Prostate gland (tissue), 2 donors: Measurements from ENCODE around the gene VAV3. TPM values are rescaled to one million over a fixed set of nuclear protein-coding genes. Genes with fewer than 3 reads are reported as not detected.
"Not testable (repeated sequence)": the region's sequence is repeated elsewhere in the genome, so short reads cannot be mapped to it uniquely, and the experiment has no call there.

Experiments
- DNase-seq: peaks from one replicate; pipeline ENCODE4 v3.0.0-alpha.2; 2019; ENCODE audit warnings: low spot score
- H3K27ac ChIP-seq, 2 donors: fragments of 200-600 bp; sonication (generic); 2 replicates each; pipeline ENCODE4 v1.5.1; 2017 to 2019
- H3K27me3 ChIP-seq: fragments of 200-600 bp; sonication (generic); replicated peaks from 2 replicates; pipeline ENCODE4 v1.5.1; 2019; ENCODE audit not compliant: insufficient read depth
- H3K36me3 ChIP-seq, 2 donors: fragments of 200-600 bp; sonication (generic); 1 replicate in 1 of 2; 2 replicates in 1 of 2; pipeline versions ENCODE4 v1.5.1 to v1.8.1; 2017 to 2019
- H3K4me1 ChIP-seq: fragments of 200-600 bp; sonication (generic); replicated peaks from 2 replicates; pipeline ENCODE4 v1.5.1; 2019
- H3K4me3 ChIP-seq, 2 donors: fragments of 200-600 bp; sonication (generic); 2 replicates each; pipeline ENCODE4 v1.5.1; 2017 to 2019
- H3K9me3 ChIP-seq: fragments of 200-600 bp; sonication (generic); 2 replicates; pipeline ENCODE4 v1.5.1; 2017
- POLR2A ChIP-seq: fragments of 450-650 bp; IDR thresholded peaks from one replicate; pipeline ENCODE4 v1.6.1; 2016; ENCODE audit warnings: antibody characterized with exemption, mild to moderate bottlenecking
- POLR2AphosphoS5 ChIP-seq: sonication (generic); formaldehyde crosslinking; IDR thresholded peaks from one replicate; pipeline ENCODE4 v1.6.1; 2017; ENCODE audit warnings: antibody characterized with exemption
- WGBS: methylation state at CpG from one replicate; pipeline ENCODE4 v1.1.5; 2018; 5-methylcytosine and 5-hydroxymethylcytosine counted together
- intact Hi-C: fragments of 100-400 bp; cut with DNase I; formaldehyde crosslinking; loops from one replicate; pipeline ENCODE4 v1.14.2; 2022
- total RNA-seq, 2 donors: library from RNA; depleted of rRNA; stranded (reverse); fragments of >200 nt; gene quantifications; one replicate each; pipeline ENCODE4 v1.1.0, GENCODE V29; 2016
- TF ChIP-seq, protein P1 (sequence below), 4 experiments: fragments of 200-600 bp in 2 of 4; fragments of 450-650 bp in 2 of 4; sonication (generic) in 2 of 4; IDR thresholded peaks; 1 replicate in 3 of 4; 2 replicates in 1 of 4; pipeline ENCODE4 v1.5.1; 2016 to 2019; ENCODE audit warnings: antibody characterized with exemption in 4 of 4, mild to moderate bottlenecking in 2 of 4, moderate library complexity in 2 of 4

VAV3 gene
- total RNA-seq, 2 donors from 2014 or later: 14.5 TPM

DNA sequence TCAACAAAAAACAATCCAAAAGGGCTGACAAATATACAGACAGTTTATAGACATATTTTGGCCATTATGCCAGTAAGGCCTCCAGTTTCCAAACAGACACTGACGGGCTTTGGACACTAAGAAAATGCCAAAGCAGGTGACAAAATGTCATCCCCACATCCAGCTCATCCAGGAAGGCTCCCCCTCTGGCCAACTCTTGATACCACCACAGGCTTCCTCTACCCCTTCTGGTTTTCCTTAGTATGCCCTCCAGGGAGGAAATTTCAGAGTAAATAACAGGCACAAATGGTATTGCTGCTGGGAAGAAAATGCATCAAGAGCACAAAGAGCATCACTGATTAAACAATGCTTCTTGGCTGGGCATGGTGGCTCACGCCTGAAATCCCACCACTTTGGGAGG, 225.3 kb downstream of the VAV3 start:
- no peak for DNase-seq
- intact Hi-C loops: loop anchor here (10.0 kb wide), 1 partner anchor 205 kb away; no protein-coding TSS in a partner anchor
- Histone ChIP-seq H3K4me1 (no peaks in the 10 kb centered on the region), H3K27me3 (no peaks in the 10 kb centered on the region), H3K36me3 (no peaks in the 10 kb centered on the region), H3K9me3 (no peaks in the 10 kb centered on the region), H3K4me3 (no peak overlapping the region), H3K27ac (no peak overlapping the region)
- TF ChIP-seq POLR2AphosphoS5: no peak
- TF ChIP-seq, protein P1, sequence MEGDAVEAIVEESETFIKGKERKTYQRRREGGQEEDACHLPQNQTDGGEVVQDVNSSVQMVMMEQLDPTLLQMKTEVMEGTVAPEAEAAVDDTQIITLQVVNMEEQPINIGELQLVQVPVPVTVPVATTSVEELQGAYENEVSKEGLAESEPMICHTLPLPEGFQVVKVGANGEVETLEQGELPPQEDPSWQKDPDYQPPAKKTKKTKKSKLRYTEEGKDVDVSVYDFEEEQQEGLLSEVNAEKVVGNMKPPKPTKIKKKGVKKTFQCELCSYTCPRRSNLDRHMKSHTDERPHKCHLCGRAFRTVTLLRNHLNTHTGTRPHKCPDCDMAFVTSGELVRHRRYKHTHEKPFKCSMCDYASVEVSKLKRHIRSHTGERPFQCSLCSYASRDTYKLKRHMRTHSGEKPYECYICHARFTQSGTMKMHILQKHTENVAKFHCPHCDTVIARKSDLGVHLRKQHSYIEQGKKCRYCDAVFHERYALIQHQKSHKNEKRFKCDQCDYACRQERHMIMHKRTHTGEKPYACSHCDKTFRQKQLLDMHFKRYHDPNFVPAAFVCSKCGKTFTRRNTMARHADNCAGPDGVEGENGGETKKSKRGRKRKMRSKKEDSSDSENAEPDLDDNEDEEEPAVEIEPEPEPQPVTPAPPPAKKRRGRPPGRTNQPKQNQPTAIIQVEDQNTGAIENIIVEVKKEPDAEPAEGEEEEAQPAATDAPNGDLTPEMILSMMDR (IDR thresholded peaks at IDR 0.05): no peak
- no peak for TF ChIP-seq POLR2A
- 65% methylated on average over 2 of the region's 2 CpGs for WGBS

GRCh38 chr1:107739201-107739600, 225.8 kb downstream of the VAV3 start:
- 34% methylated on average over 4 of the region's 4 CpGs for WGBS
- Histone ChIP-seq H3K27ac (no peak overlapping the region), H3K27me3 (no peaks in the 10 kb centered on the region), H3K4me1 (no peaks in the 10 kb centered on the region), H3K4me3 (no peak overlapping the region), H3K9me3 (no peaks in the 10 kb centered on the region), H3K36me3 (no peaks in the 10 kb centered on the region)
- intact Hi-C loops: no loop called here
- TF ChIP-seq, protein P1 (IDR thresholded peaks at IDR 0.05): no peak
- TF ChIP-seq POLR2AphosphoS5: peak; percentile 23
- no peak for DNase-seq

GRCh38 chr1:107733401-107733800, 231.6 kb downstream of the VAV3 start:
- 94% methylated on average over 7 of the region's 7 CpGs for WGBS

DNA sequence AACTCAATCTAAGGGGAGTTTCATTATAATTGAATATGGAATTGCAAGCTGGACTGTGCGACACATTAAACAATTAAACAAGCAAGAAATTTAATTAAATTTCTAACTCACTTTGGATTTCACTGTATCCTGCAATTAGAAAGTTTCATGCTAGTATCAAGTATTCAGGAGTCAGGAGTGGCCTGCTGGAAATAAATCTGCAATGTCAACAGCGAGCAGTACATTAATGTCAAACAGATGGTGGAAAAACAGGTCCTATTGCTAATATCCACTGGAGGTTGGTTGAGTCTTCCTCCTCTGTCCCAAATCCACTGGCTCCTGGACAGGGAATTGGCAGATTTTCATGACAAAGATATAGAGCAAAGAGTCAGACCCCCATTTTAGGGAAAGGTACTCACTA, 237.1 kb downstream of the VAV3 start:
- TF ChIP-seq, protein P1 (IDR thresholded peaks at IDR 0.05): no peak
- TF ChIP-seq POLR2AphosphoS5: peak; percentile 50
- Histone ChIP-seq H3K27me3 (no peaks in the 10 kb centered on the region), H3K36me3 (no peaks in the 10 kb centered on the region), H3K9me3 (no peaks in the 10 kb centered on the region), H3K4me3 (no peak overlapping the region), H3K4me1 (no peaks in the 10 kb centered on the region), H3K27ac (no peak overlapping the region)
- WGBS: 74% methylated on average over 2 of the region's 2 CpGs
- peak; percentile 19 for DNase-seq
- intact Hi-C loops: no loop called here

More at GRCh38 chr1:107733401-107733800, 231.6 kb downstream of the VAV3 start:
- H3K27ac ChIP-seq, H3K36me3 ChIP-seq, H3K9me3 ChIP-seq, H3K4me1 ChIP-seq, DNase-seq, intact Hi-C loops, H3K4me3 ChIP-seq, H3K27me3 ChIP-seq: not testable (repeated sequence)

DNA sequence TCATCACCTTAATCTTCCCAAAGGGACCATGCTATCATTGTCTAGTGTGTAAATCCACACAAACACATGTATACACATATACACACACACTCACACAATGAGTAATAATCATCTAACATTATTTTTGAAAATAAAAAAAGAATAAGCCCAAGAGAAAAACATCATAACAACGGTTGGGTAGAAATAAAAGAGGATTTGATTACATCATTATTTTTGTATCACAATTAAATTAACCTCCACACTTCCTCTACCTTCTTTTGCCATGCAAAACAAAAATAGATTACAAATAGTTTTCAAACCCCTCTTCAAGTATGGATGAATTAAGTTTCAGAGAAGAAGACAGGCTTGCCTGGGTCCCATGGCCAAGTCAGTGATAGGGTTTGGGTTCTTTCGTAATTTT, 238.1 kb downstream of the VAV3 start:
- no peak for DNase-seq
- no peaks in the 10 kb centered on the region for H3K9me3 ChIP-seq
- no peaks in the 10 kb centered on the region for H3K36me3 ChIP-seq
- H3K4me1 ChIP-seq: no peaks in the 10 kb centered on the region
- H3K27ac ChIP-seq: no peak overlapping the region
- H3K4me3 ChIP-seq: no peak overlapping the region
- 93% methylated on average over 2 of the region's 2 CpGs for WGBS
- TF ChIP-seq POLR2AphosphoS5 (no peak), POLR2A (no peak)
- TF ChIP-seq, protein P1 (IDR thresholded peaks at IDR 0.05): no peak
- intact Hi-C loops: no loop called here
- H3K27me3 ChIP-seq: no peaks in the 10 kb centered on the region
